Uterus (tissue), 2 donors: ENCODE measurements around the gene NDUFV3.

Source experiments
- CTCF ChIP-seq, 4 experiments: fragments of 200-600 bp in 2 of 4; fragments of 450-650 bp in 2 of 4; sonication (generic) in 2 of 4; IDR thresholded peaks; one replicate each; pipeline ENCODE4 v1.5.1; 2016 to 2019; ENCODE audit warnings: antibody characterized with exemption in 4 of 4, mild to moderate bottlenecking in 2 of 4, moderate library complexity in 1 of 4
- POLR2A ChIP-seq, 2 donors: fragments of 450-650 bp; IDR thresholded peaks; one replicate each; pipeline ENCODE4 v1.6.1; 2016; ENCODE audit warnings: antibody characterized with exemption in 2 of 2, mild to moderate bottlenecking in 1 of 2, moderate library complexity in 1 of 2

- TF ChIP-seq CTCF (IDR thresholded peaks at IDR 0.05), result no peak
- no peak for TF ChIP-seq POLR2A (IDR thresholded peaks at IDR 0.05)
Observed at GRCh38 chr21:42913476-42913875, 20.4 kb downstream of the NDUFV3 start.
